ENCODE data around the gene MYBL2. TPM values are rescaled to one million over a fixed set of nuclear protein-coding genes. Genes with fewer than 3 reads are reported as not detected.

MYBL2 gene
- total RNA-seq, 1 experiment from 2014 or later, result 345 TPM

DNA sequence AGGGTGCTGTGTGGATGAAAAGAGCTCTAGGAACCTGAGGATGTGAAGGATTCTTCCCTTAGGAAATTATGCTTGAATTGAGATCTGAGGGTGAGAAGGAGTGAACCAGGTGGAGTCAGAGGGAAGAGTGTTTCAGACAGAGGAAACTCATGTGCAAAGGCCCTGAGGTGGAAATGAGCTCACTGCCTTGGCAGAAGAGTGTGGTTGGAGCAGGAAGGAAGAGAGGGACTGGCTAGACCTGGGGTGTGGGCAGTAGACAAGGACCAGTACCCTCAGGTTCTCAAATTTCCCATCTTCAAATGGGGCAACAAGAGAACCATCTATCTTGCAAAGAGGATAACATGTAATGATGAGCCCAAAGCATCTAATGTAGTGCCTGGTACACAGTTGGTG, 83.9 kb downstream of the MYBL2 start:
- Histone ChIP-seq H3K4me1 (peaks cover 13% of the 10 kb centered on the region), H3K4me3 (ENCODE audit: low read depth, low read length) (no peak overlapping the region), H3K36me3 (ENCODE audit: control insufficient read depth, insufficient read depth, low read length) (no peaks in the 10 kb centered on the region), H3K9me3 (no peaks in the 10 kb centered on the region), H3K27me3 (replicated peaks; ENCODE audit: control insufficient read depth, insufficient read depth, low read length) (peaks cover 2% of the 10 kb centered on the region)
- Mint-ChIP-seq H3K4me3 (ENCODE audit: unreplicated experiment) (no peak overlapping the region), H3K27ac (ENCODE audit: unreplicated experiment) (no peak overlapping the region), H3K36me3 (ENCODE audit: insufficient read depth, unreplicated experiment) (no peaks in the 10 kb centered on the region), H3K27me3 (ENCODE audit: insufficient read depth, unreplicated experiment) (peaks cover 25% of the 10 kb centered on the region), H3K9me3 (ENCODE audit: unreplicated experiment) (no peaks in the 10 kb centered on the region), H3K4me1 (ENCODE audit: low read depth, unreplicated experiment) (peaks cover 15% of the 10 kb centered on the region)
- TF ChIP-seq, protein P1, sequence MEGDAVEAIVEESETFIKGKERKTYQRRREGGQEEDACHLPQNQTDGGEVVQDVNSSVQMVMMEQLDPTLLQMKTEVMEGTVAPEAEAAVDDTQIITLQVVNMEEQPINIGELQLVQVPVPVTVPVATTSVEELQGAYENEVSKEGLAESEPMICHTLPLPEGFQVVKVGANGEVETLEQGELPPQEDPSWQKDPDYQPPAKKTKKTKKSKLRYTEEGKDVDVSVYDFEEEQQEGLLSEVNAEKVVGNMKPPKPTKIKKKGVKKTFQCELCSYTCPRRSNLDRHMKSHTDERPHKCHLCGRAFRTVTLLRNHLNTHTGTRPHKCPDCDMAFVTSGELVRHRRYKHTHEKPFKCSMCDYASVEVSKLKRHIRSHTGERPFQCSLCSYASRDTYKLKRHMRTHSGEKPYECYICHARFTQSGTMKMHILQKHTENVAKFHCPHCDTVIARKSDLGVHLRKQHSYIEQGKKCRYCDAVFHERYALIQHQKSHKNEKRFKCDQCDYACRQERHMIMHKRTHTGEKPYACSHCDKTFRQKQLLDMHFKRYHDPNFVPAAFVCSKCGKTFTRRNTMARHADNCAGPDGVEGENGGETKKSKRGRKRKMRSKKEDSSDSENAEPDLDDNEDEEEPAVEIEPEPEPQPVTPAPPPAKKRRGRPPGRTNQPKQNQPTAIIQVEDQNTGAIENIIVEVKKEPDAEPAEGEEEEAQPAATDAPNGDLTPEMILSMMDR (IDR thresholded peaks at IDR 0.05; ENCODE audit: insufficient read depth in 1 of 2, low read depth in 1 of 2, low read length in 1 of 2, severe bottlenecking in 1 of 2, unreplicated experiment in 1 of 2), result no peak
- BruUV-seq (replicated peaks), result no TSS peak
- ChIA-PET CTCF (interaction anchor here (1.0 to 1.4 kb wide), 3 partner anchors 12 to 330 kb away, joined by 3 to 5 read pairs (median 3); no protein-coding TSS in a partner anchor), POLR2A (no interaction called here)
- DNase-seq, result no peak
- intact Hi-C loops (cut with micrococcal nuclease; ENCODE audit: unreplicated experiment), result no loop called here

DNA sequence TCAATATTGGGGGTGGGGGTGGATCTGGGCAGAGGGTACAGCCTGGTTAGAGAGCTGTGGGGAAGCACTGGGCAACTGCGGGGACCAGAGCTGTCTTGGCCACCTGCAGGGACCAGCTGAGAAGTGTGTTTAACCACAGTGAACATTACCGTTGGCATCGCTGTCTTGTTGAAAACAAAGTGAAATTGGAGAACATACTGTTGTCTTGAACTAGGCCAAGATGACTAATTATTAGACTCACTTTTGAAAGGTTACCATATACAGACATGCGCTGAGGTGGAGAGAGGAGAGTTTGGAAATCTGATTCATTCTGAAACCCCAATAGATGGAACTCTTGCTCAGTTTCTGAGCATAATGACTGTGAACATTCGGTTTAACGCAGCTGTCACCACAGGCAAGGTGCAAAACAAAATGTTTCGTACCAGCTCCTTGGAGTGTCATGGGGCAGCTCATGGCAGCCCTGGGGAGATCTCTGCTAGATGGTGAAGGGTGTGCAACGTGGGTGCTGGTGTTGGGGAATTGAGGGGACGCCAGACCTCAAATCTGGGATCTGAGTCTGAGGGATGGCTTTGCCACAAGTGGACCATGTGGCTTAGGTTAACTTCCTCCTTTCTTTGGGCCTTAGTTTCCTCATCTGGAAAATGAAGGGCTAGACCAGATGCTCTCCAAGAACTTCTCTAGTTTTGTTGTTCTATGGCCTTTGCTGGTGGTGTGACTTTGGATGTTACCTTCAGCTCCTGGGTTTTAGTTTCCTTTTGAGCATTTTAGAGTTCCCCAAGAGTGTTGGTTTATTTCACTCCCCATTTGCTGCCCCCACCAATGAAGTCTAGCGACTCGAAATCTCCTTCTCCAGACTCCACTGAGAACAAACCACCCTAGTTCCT, 84.5 kb downstream of the MYBL2 start:
- Histone ChIP-seq H3K4me1 (peaks cover 6% of the 10 kb centered on the region), H3K9me3 (no peaks in the 10 kb centered on the region), H3K27me3 (replicated peaks; ENCODE audit: control insufficient read depth, insufficient read depth, low read length) (peaks cover 2% of the 10 kb centered on the region), H3K4me3 (ENCODE audit: low read depth, low read length) (no peak overlapping the region), H3K36me3 (ENCODE audit: control insufficient read depth, insufficient read depth, low read length) (no peaks in the 10 kb centered on the region)
- peaks cover 9% of the 10 kb centered on the region for H3K4me1 Mint-ChIP-seq (ENCODE audit: low read depth, unreplicated experiment)
- BruUV-seq (replicated peaks), result no TSS peak
- no peaks in the 10 kb centered on the region for H3K9me3 Mint-ChIP-seq (ENCODE audit: unreplicated experiment)
- peaks cover 31% of the 10 kb centered on the region for H3K27me3 Mint-ChIP-seq (ENCODE audit: insufficient read depth, unreplicated experiment)
- ChIA-PET CTCF (interaction anchor here (0.6 to 1.4 kb wide), 4 partner anchors 12 to 329 kb away, joined by 3 to 5 read pairs (median 3); no protein-coding TSS in a partner anchor), POLR2A (no interaction called here)
- intact Hi-C loops (cut with micrococcal nuclease; ENCODE audit: unreplicated experiment), result no loop called here
- TF ChIP-seq, protein P1 (IDR thresholded peaks at IDR 0.05; ENCODE audit: insufficient read depth in 1 of 2, low read depth in 1 of 2, low read length in 1 of 2, severe bottlenecking in 1 of 2, unreplicated experiment in 1 of 2), result no peak
- no peak overlapping the region for H3K27ac Mint-ChIP-seq (ENCODE audit: unreplicated experiment)
- no peak for DNase-seq
- H3K36me3 Mint-ChIP-seq (ENCODE audit: insufficient read depth, unreplicated experiment), result no peaks in the 10 kb centered on the region
- no peak overlapping the region for H3K4me3 Mint-ChIP-seq (ENCODE audit: unreplicated experiment)

DNA sequence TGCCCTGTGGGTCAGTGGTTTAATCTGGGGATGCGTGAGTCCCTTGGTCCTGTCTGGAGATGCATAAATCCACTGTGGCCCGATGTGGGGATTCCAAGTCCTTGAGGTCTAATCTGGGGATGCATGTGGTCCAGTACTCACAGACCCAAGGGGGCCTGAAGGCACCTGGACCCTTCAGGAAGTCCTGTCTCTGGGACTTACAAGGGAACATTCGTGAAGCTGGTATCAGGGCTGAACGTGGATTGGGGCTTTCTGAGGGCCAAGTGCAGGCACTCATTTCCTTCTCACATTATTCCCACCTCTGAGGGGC, 85.1 kb downstream of the MYBL2 start:
- Histone ChIP-seq H3K36me3 (ENCODE audit: control insufficient read depth, insufficient read depth, low read length) (no peaks in the 10 kb centered on the region), H3K27me3 (replicated peaks; ENCODE audit: control insufficient read depth, insufficient read depth, low read length) (peaks cover 2% of the 10 kb centered on the region), H3K9me3 (no peaks in the 10 kb centered on the region), H3K4me1 (0 out of 2 replicates have a peak, but pooled peaks cover under 1% of the 10 kb centered on the region), H3K4me3 (ENCODE audit: low read depth, low read length) (no peak overlapping the region)
- DNase-seq, result no peak
- ChIA-PET CTCF (interaction anchor here (1.4 kb wide), 1 partner anchor 11 kb away, joined by 3 read pairs; no protein-coding TSS in a partner anchor), POLR2A (no interaction called here)
- no peaks in the 10 kb centered on the region for H3K36me3 Mint-ChIP-seq (ENCODE audit: insufficient read depth, unreplicated experiment)
- intact Hi-C loops (cut with micrococcal nuclease; ENCODE audit: unreplicated experiment), result no loop called here
- H3K27ac Mint-ChIP-seq (ENCODE audit: unreplicated experiment), result no peak overlapping the region
- BruUV-seq (replicated peaks), result no TSS peak
- H3K4me1 Mint-ChIP-seq (ENCODE audit: low read depth, unreplicated experiment), result peaks cover 4% of the 10 kb centered on the region
- TF ChIP-seq, protein P1 (IDR thresholded peaks at IDR 0.05; ENCODE audit: insufficient read depth in 1 of 2, low read depth in 1 of 2, low read length in 1 of 2, severe bottlenecking in 1 of 2, unreplicated experiment in 1 of 2), result no peak
- H3K4me3 Mint-ChIP-seq (ENCODE audit: unreplicated experiment), result no peak overlapping the region
- peaks cover 32% of the 10 kb centered on the region for H3K27me3 Mint-ChIP-seq (ENCODE audit: insufficient read depth, unreplicated experiment)
- no peaks in the 10 kb centered on the region for H3K9me3 Mint-ChIP-seq (ENCODE audit: unreplicated experiment)
